Hepatocyte (in vitro differentiated cells): Measurements from ENCODE around the gene CTXND1. TPM values are rescaled to one million over a fixed set of nuclear protein-coding genes. Genes with fewer than 3 reads are reported as not detected.

ENCODE experiments used
- DNase-seq: peaks from one replicate; pipeline ENCODE4 v3.0.0-alpha.2; 2016; ENCODE audit warnings: low spot score
- H2AFZ ChIP-seq: fragments of 200-600 bp; sonication (generic); 2 replicates; pipeline ENCODE4 v1.6.0; 2016; ENCODE audit warnings: antibody characterized with exemption, mild to moderate bottlenecking
- H3K27ac ChIP-seq: fragments of 200-600 bp; sonication (generic); 2 replicates; pipeline ENCODE4 v1.5.1; 2016; ENCODE audit warnings: mild to moderate bottlenecking
- H3K27me3 ChIP-seq: fragments of 200-600 bp; sonication (generic); 2 replicates; pipeline ENCODE4 v1.6.1; 2016
- H3K36me3 ChIP-seq: fragments of 200-600 bp; sonication (generic); replicated peaks from 2 replicates; pipeline ENCODE4 v1.5.1; 2016; ENCODE audit warnings: low read depth; ENCODE audit not compliant: insufficient read depth
- H3K4me1 ChIP-seq: fragments of 200-600 bp; sonication (generic); 2 replicates; pipeline ENCODE4 v1.5.1; 2016; ENCODE audit warnings: mild to moderate bottlenecking, moderate library complexity; ENCODE audit not compliant: insufficient read depth
- H3K4me2 ChIP-seq: fragments of 200-600 bp; sonication (generic); 2 replicates; pipeline ENCODE4 v1.6.0; 2016
- H3K4me3 ChIP-seq: fragments of 200-600 bp; sonication (generic); 2 replicates; pipeline ENCODE4 v1.5.1; 2016; ENCODE audit warnings: mild to moderate bottlenecking
- H3K79me2 ChIP-seq: fragments of 200-600 bp; sonication (generic); 2 replicates; pipeline ENCODE4 v1.6.0; 2017; ENCODE audit warnings: mild to moderate bottlenecking
- H3K9me2 ChIP-seq: fragments of 200-600 bp; sonication (generic); replicated peaks from 2 replicates; pipeline ENCODE4 v1.6.0; 2017; ENCODE audit warnings: mild to moderate bottlenecking; ENCODE audit not compliant: insufficient read depth
- H3K9me3 ChIP-seq: fragments of 200-600 bp; sonication (generic); 2 replicates; pipeline ENCODE4 v1.5.1; 2016; ENCODE audit warnings: low read depth, mild to moderate bottlenecking
- H4K20me1 ChIP-seq: fragments of 200-600 bp; sonication (generic); 2 replicates; pipeline ENCODE4 v1.6.0; 2016; ENCODE audit warnings: mild to moderate bottlenecking; ENCODE audit not compliant: insufficient read depth, poor library complexity, severe bottlenecking
- EZH2 ChIP-seq: fragments of 200-600 bp; sonication (generic); IDR thresholded peaks from 2 replicates; pipeline ENCODE4 v1.6.1; 2016; ENCODE audit warnings: antibody characterized with exemption, mild to moderate bottlenecking, borderline replicate concordance
- EZH2phosphoT487 ChIP-seq: fragments of 200-600 bp; sonication (generic); IDR thresholded peaks from one replicate; pipeline ENCODE4 v1.6.1; 2018; ENCODE audit warnings: antibody characterized with exemption, mild to moderate bottlenecking, low read depth, moderate library complexity; ENCODE audit not compliant: unreplicated experiment, severe bottlenecking
- WGBS: methylation state at CpG from one replicate; pipeline ENCODE4 v1.1.6; 2016; ENCODE audit warnings: low lambda C conversion rate; ENCODE audit errors: missing lambda C conversion rate; 5-methylcytosine and 5-hydroxymethylcytosine counted together
- polyA plus RNA-seq: library from polyadenylated mRNA; unstranded; fragments of >200 nt; fragmentation: Nextera tagmentation; extraction: Ambion mirVana; gene quantifications from 2 replicates; pipeline ENCODE4 v1.2.1, GENCODE V29; 2016
- total RNA-seq: library from RNA; depleted of rRNA; stranded (reverse); fragments of >200 nt; gene quantifications from 2 replicates; pipeline ENCODE4 v1.2.3, GENCODE V29; 2014
- TF ChIP-seq, protein P1 (sequence below): fragments of 200-600 bp; sonication (generic); IDR thresholded peaks from 2 replicates; pipeline ENCODE4 v1.5.1; 2016; ENCODE audit warnings: antibody characterized with exemption, mild to moderate bottlenecking; ENCODE audit not compliant: poor library complexity

The CTXND1 gene
- total and polyA plus RNA-seq, 2 experiments from 2014 or later = 1.4 to 1.5 TPM

- H3K4me1 ChIP-seq = peaks cover 14% of the 10 kb centered on the region
- H3K27me3 ChIP-seq = no peaks in the 10 kb centered on the region
- no peaks in the 10 kb centered on the region for H4K20me1 ChIP-seq
- DNase-seq = no peak
- H3K27ac ChIP-seq = peak overlapping the region; percentile 5
- TF ChIP-seq, protein P1, sequence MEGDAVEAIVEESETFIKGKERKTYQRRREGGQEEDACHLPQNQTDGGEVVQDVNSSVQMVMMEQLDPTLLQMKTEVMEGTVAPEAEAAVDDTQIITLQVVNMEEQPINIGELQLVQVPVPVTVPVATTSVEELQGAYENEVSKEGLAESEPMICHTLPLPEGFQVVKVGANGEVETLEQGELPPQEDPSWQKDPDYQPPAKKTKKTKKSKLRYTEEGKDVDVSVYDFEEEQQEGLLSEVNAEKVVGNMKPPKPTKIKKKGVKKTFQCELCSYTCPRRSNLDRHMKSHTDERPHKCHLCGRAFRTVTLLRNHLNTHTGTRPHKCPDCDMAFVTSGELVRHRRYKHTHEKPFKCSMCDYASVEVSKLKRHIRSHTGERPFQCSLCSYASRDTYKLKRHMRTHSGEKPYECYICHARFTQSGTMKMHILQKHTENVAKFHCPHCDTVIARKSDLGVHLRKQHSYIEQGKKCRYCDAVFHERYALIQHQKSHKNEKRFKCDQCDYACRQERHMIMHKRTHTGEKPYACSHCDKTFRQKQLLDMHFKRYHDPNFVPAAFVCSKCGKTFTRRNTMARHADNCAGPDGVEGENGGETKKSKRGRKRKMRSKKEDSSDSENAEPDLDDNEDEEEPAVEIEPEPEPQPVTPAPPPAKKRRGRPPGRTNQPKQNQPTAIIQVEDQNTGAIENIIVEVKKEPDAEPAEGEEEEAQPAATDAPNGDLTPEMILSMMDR = no peak
- no peak for TF ChIP-seq EZH2phosphoT487
- TF ChIP-seq EZH2 = no peak
- H3K36me3 ChIP-seq = no peaks in the 10 kb centered on the region
- 81% methylated on average over 1 of the region's 1 CpG for WGBS
- H2AFZ ChIP-seq = no peak overlapping the region
- H3K79me2 ChIP-seq = no peaks in the 10 kb centered on the region
- no peaks in the 10 kb centered on the region for H3K9me2 ChIP-seq
- H3K4me2 ChIP-seq = no peak overlapping the region
- H3K9me3 ChIP-seq = no peaks in the 10 kb centered on the region
- no peak overlapping the region for H3K4me3 ChIP-seq
Measured at GRCh38 chr15:80194914-80195313, 57.1 kb downstream of the CTXND1 start.

DNA sequence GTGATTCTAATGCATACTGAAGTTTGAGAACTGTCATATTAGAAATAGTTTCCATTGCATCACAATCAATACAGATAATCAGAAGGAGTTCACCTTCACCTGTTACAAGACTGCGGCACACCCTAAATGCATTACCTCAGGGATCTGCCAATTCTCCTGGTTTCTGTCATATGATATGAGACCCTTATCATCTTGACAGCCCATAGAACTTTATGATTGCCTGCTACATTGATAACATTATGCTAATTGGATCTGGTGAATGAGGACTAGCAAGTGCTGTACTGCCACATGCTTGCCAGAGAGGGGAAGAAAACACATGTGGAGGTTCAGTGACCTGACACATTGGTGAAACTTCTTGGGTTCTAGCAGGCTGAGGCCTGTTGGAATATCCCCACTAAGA lies 57.8 kb downstream of the CTXND1 start:
- 87% methylated on average over 1 of the region's 1 CpG for WGBS
- no peak overlapping the region for H3K4me2 ChIP-seq
- DNase-seq = no peak
- no peak overlapping the region for H3K4me3 ChIP-seq
- H3K4me1 ChIP-seq = peaks cover 14% of the 10 kb centered on the region
- H3K9me2 ChIP-seq = no peaks in the 10 kb centered on the region
- TF ChIP-seq EZH2phosphoT487 (no peak), EZH2 (no peak)
- TF ChIP-seq, protein P1 = no peak
- no peak overlapping the region for H3K27ac ChIP-seq
- H4K20me1 ChIP-seq = no peaks in the 10 kb centered on the region
- H3K27me3 ChIP-seq = no peaks in the 10 kb centered on the region
- H3K79me2 ChIP-seq = no peaks in the 10 kb centered on the region
- no peaks in the 10 kb centered on the region for H3K36me3 ChIP-seq
- H3K9me3 ChIP-seq = no peaks in the 10 kb centered on the region
- H2AFZ ChIP-seq = no peak overlapping the region

DNA sequence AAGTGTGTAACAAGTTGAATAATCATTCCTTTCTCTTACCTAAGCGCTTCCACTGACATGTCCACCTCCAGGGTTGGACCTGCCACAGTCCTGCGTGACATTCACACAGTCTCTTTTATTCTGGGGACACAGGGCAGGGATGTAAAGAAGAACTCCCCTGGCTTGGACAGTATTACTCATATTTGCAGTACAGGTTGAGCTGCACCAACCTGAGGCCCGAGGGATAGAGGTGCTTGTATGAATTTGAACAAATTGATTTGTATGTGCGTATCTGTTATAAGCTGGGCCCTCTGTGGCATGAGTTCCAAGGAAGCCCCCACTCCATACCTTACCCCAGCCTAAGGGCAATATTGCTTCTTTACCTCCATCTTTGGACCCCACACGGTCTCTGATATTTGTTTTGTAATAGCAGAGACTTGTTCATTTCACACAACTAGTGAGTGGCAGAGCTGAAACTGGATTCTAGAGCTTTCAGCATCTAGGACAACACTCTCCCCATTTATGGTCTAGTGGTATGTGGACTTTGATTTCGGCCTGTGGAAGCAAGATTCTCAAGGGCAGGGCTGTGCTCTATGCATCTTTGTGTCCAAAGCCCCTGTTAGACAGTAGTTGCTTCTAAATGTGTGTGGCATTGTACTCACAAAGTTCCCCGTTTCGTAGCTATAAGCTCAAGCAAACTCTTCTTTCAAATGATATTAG lies 60.0 kb downstream of the CTXND1 start:
- Histone ChIP-seq H4K20me1 (no peaks in the 10 kb centered on the region), H3K27ac (peak overlapping the region; percentile 73)

More for the DNA sequence above, 60.0 kb downstream of the CTXND1 start:
- H3K9me2 ChIP-seq = no peaks in the 10 kb centered on the region
- 83% methylated on average over 8 of the region's 8 CpGs for WGBS
- H3K36me3 ChIP-seq = no peaks in the 10 kb centered on the region
- H3K4me3 ChIP-seq = no peak overlapping the region
- peak; percentile 37 for DNase-seq
- no peaks in the 10 kb centered on the region for H3K27me3 ChIP-seq
- no peaks in the 10 kb centered on the region for H3K9me3 ChIP-seq
- H3K4me1 ChIP-seq = peaks cover 14% of the 10 kb centered on the region
- H3K4me2 ChIP-seq = no peak overlapping the region
- H2AFZ ChIP-seq = no peak overlapping the region
- TF ChIP-seq EZH2 (no peak), EZH2phosphoT487 (no peak)
- TF ChIP-seq, protein P1 = no peak
- H3K79me2 ChIP-seq = no peaks in the 10 kb centered on the region
